HepG2 (cell line): ENCODE measurements around the gene ALDH1L2. TPM values are rescaled to one million over a fixed set of nuclear protein-coding genes. Genes with fewer than 3 reads are reported as not detected.
A peak's percentile ranks its signal among the peaks of the same experiment; 100 is the strongest.

Experiments used
- ADNP ChIP-seq: sonication (generic); formaldehyde crosslinking; IDR thresholded peaks from 2 replicates; pipeline ENCODE4 v1.4.0; 2020; ENCODE audit warnings: missing genetic modification reagents
- ARNTL ChIP-seq: sonication (generic); formaldehyde crosslinking; IDR thresholded peaks from 2 replicates; pipeline ENCODE4 v1.4.0; 2020; ENCODE audit warnings: mild to moderate bottlenecking, missing genetic modification reagents
- BCL6 ChIP-seq: IDR thresholded peaks from 2 replicates; pipeline ENCODE4 v1.6.1; 2016; ENCODE audit warnings: missing genetic modification reagents, missing compliant biosample characterization
- CREB1 ChIP-seq, 2 experiments: fragments of 450-650 bp in 1 of 2; IDR thresholded peaks; 2 replicates each; pipeline ENCODE4 v1.6.1; 2016 to 2017; ENCODE audit warnings: control low read depth in 1 of 2, mild to moderate bottlenecking in 1 of 2, missing compliant biosample characterization in 1 of 2, missing genetic modification characterization in 1 of 2
- FOXA3 ChIP-seq: IDR thresholded peaks from 2 replicates; pipeline ENCODE4 v1.6.1; 2016; ENCODE audit warnings: missing genetic modification reagents, missing compliant biosample characterization
- IKZF4 ChIP-seq: sonication (generic); formaldehyde crosslinking; IDR thresholded peaks from 2 replicates; pipeline ENCODE4 v1.5.1; 2020; ENCODE audit warnings: borderline replicate concordance, mild to moderate bottlenecking, low read depth, missing genetic modification reagents; ENCODE audit errors: not compliant biosample characterization
- RCOR2 ChIP-seq: IDR thresholded peaks from 2 replicates; pipeline ENCODE4 v1.6.1; 2016; ENCODE audit warnings: missing biosample characterization, missing genetic modification reagents
- REL ChIP-seq: sonication (generic); formaldehyde crosslinking; conservative IDR thresholded peaks from 2 replicates; pipeline ENCODE4 v1.8.0; 2022; ENCODE audit warnings: mild to moderate bottlenecking, missing genetic modification reagents, moderate library complexity
- TEAD2 ChIP-seq: sonication (generic); formaldehyde crosslinking; IDR thresholded peaks from 2 replicates; pipeline ENCODE4 v1.9.0; 2021; ENCODE audit warnings: missing genetic modification reagents
- ZEB1 ChIP-seq: IDR thresholded peaks from 2 replicates; pipeline ENCODE4 v1.6.1; 2012; ENCODE audit warnings: mild to moderate bottlenecking, low read depth, inconsistent platforms; ENCODE audit not compliant: insufficient replicate concordance
- ZFP37 ChIP-seq: sonication (generic); formaldehyde crosslinking; IDR thresholded peaks from 2 replicates; pipeline ENCODE4 v1.4.0; 2020; ENCODE audit warnings: missing genetic modification reagents, borderline replicate concordance
- ZNF124 ChIP-seq: sonication (generic); formaldehyde crosslinking; IDR thresholded peaks from 2 replicates; pipeline ENCODE4 v1.4.0; 2020; ENCODE audit warnings: missing genetic modification reagents
- ZNF207 ChIP-seq: fragments of 450-650 bp; IDR thresholded peaks from 2 replicates; pipeline ENCODE4 v1.6.1; 2016; ENCODE audit warnings: antibody characterized with exemption, borderline replicate concordance
- ZNF547 ChIP-seq: sonication (generic); formaldehyde crosslinking; IDR thresholded peaks from 2 replicates; pipeline ENCODE4 v1.5.1; 2020; ENCODE audit warnings: mild to moderate bottlenecking, missing genetic modification reagents
- ZNF549 ChIP-seq: sonication (generic); formaldehyde crosslinking; IDR thresholded peaks from 2 replicates; pipeline ENCODE4 v1.5.0; 2020; ENCODE audit warnings: missing genetic modification reagents
- ZNF556 ChIP-seq: sonication (generic); formaldehyde crosslinking; IDR thresholded peaks from 2 replicates; pipeline ENCODE4 v1.4.0; 2020; ENCODE audit warnings: mild to moderate bottlenecking, missing genetic modification reagents, borderline replicate concordance
- polyA plus RNA-seq, 8 experiments: library from polyadenylated mRNA; depleted of rRNA in 3 of 8; stranded (reverse) in 7 of 8; unstranded in 1 of 8; fragments of >200 nt; fragmentation: Illumina TruSeq in 4 of 8; extraction: Trizol in 4 of 8; gene quantifications; 2 replicates each; pipeline versions ENCODE4 v1.2.1 to v1.2.3, GENCODE V29; 2011 to 2016; ENCODE audit warnings: low read depth in 4 of 8, missing spikeins in 1 of 8, mixed read lengths in 1 of 8; ENCODE audit not compliant: insufficient read depth in 1 of 8
- total RNA-seq, 5 experiments: library from RNA; depleted of rRNA; stranded (reverse); fragments of >200 nt; fragmentation: Illumina TruSeq; extraction: Trizol; gene quantifications; 2 replicates each; pipeline ENCODE4 v1.2.3, GENCODE V29; 2016; ENCODE audit warnings: low read depth in 1 of 5
- TF ChIP-seq, protein P1 (sequence below): sonication (generic); formaldehyde crosslinking; IDR thresholded peaks from 2 replicates; pipeline ENCODE4 v1.5.1; 2020; ENCODE audit warnings: mild to moderate bottlenecking, missing genetic modification reagents
- TF ChIP-seq, protein P2 (sequence below): sonication (generic); formaldehyde crosslinking; IDR thresholded peaks from 2 replicates; pipeline ENCODE4 v1.4.0; 2020; ENCODE audit warnings: missing genetic modification reagents, borderline replicate concordance
- TF ChIP-seq, protein P3 (sequence below): sonication (generic); formaldehyde crosslinking; IDR thresholded peaks from 2 replicates; pipeline ENCODE4 v1.9.0; 2022; ENCODE audit warnings: missing genetic modification reagents, mild to moderate bottlenecking, borderline replicate concordance
- TF ChIP-seq, protein P4 (sequence below): sonication (generic); formaldehyde crosslinking; IDR thresholded peaks from 2 replicates; pipeline ENCODE4 v1.5.0; 2020; ENCODE audit warnings: missing genetic modification reagents

The ALDH1L2 gene
- total and polyA plus RNA-seq, 2 of the 13 experiments (the other 11 are each of a cell fraction or from before 2014, with no cell fraction given): 0.40 to 4.6 TPM

DNA sequence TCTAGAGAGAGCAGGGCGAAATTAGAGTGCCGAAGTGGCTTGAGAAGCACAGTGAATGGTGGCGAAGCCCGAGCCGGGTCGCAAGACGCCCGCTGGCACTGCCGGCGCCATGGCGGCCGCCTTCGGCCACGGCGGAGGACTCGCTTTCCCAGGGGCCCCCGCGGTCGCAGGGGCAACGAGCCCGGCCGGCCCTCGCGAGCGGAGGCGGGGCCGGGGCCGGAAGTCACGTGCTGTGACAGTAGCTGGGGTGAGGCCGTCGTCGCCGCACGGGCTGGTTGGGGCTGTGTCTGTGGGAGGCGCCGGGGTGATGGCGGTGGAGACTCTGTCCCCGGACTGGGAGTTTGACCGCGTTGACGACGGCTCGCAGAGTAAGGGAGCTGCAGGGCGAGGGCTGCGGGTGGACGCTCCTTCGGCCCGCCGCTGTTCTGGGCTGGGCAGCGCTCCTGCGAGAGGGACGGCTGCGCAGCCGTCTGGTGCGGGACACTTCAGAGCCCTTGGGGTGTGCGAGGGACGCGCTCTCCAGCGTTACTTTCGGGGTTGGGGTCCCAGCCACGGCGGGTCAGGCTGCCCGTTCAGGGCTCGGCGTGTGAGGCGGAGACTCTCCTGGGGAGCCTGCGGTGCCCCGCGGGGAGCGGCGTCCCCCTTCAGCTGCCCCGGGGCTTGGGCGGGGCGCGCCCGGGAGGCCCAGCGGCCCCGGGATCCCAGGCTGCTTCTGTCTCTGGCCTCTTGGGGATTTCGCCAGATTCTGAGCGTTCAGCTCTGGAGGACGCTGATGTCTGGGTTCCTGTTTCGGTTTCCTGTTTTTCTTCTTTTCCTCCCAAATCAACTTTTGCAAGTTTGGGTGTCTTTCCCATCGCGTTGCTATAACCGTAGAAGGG, 23.5 kb upstream of the ALDH1L2 start, which contains the start of gene WASHC4 (continued):
- TF ChIP-seq, protein P1, sequence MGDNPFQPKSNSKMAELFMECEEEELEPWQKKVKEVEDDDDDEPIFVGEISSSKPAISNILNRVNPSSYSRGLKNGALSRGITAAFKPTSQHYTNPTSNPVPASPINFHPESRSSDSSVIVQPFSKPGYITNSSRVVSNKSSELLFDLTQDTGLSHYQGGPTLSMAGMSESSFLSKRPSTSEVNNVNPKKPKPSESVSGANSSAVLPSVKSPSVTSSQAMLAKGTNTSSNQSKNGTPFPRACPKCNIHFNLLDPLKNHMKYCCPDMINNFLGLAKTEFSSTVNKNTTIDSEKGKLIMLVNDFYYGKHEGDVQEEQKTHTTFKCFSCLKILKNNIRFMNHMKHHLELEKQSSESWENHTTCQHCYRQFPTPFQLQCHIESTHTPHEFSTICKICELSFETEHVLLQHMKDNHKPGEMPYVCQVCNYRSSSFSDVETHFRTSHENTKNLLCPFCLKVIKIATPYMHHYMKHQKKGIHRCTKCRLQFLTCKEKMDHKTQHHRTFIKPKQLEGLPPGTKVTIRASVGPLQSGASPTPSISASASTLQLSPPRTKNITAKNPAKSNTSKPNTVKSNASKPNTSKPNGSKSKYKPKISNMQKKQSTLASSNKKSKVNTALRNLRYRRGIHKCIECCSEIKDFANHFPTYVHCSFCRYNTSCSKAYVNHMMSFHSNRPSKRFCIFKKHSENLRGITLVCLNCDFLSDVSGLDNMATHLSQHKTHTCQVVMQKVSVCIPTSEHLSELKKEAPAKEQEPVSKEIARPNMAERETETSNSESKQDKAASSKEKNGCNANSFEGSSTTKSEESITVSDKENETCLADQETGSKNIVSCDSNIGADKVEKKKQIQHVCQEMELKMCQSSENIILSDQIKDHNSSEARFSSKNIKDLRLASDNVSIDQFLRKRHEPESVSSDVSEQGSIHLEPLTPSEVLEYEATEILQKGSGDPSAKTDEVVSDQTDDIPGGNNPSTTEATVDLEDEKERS (CRISPR knock-in tag): no peak; the same call in 1 of the 2 replicates
- TF ChIP-seq FOXA3 (CRISPR knock-in tag) (peak; percentile 73), RCOR2 (CRISPR knock-in tag) (no peak), ADNP (CRISPR knock-in tag) (no peak), ZNF207 (no peak), ZFP37 (CRISPR knock-in tag) (no peak), REL (CRISPR knock-in tag) (peak; percentile 83; the same call in 1 of the 2 replicates), CREB1 (IDR thresholded peaks at IDR 0.05) (peak; percentile 68), CREB1 (CRISPR knock-in tag; IDR thresholded peaks at IDR 0.05) (no peak), ZNF549 (CRISPR knock-in tag) (no peak), ZNF124 (peak; percentile 23; the same call in 1 of the 2 replicates), ZNF556 (CRISPR knock-in tag) (peak; percentile 96), ARNTL (peak; percentile 84), ZEB1 (no peak), TEAD2 (CRISPR knock-in tag) (no peak), BCL6 (CRISPR knock-in tag) (peak; percentile 33; the same call in 1 of the 2 replicates), IKZF4 (CRISPR knock-in tag) (peak; percentile 83), ZNF547 (CRISPR knock-in tag) (peak; percentile 84)
- TF ChIP-seq, protein P2, sequence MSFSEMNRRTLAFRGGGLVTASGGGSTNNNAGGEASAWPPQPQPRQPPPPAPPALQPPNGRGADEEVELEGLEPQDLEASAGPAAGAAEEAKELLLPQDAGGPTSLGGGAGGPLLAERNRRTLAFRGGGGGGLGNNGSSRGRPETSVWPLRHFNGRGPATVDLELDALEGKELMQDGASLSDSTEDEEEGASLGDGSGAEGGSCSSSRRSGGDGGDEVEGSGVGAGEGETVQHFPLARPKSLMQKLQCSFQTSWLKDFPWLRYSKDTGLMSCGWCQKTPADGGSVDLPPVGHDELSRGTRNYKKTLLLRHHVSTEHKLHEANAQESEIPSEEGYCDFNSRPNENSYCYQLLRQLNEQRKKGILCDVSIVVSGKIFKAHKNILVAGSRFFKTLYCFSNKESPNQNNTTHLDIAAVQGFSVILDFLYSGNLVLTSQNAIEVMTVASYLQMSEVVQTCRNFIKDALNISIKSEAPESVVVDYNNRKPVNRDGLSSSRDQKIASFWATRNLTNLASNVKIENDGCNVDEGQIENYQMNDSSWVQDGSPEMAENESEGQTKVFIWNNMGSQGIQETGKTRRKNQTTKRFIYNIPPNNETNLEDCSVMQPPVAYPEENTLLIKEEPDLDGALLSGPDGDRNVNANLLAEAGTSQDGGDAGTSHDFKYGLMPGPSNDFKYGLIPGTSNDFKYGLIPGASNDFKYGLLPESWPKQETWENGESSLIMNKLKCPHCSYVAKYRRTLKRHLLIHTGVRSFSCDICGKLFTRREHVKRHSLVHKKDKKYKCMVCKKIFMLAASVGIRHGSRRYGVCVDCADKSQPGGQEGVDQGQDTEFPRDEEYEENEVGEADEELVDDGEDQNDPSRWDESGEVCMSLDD (CRISPR knock-in tag): peak; percentile 67
- TF ChIP-seq, protein P3, sequence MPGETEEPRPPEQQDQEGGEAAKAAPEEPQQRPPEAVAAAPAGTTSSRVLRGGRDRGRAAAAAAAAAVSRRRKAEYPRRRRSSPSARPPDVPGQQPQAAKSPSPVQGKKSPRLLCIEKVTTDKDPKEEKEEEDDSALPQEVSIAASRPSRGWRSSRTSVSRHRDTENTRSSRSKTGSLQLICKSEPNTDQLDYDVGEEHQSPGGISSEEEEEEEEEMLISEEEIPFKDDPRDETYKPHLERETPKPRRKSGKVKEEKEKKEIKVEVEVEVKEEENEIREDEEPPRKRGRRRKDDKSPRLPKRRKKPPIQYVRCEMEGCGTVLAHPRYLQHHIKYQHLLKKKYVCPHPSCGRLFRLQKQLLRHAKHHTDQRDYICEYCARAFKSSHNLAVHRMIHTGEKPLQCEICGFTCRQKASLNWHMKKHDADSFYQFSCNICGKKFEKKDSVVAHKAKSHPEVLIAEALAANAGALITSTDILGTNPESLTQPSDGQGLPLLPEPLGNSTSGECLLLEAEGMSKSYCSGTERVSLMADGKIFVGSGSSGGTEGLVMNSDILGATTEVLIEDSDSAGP (CRISPR knock-in tag): peak; percentile 94
- TF ChIP-seq, protein P4, sequence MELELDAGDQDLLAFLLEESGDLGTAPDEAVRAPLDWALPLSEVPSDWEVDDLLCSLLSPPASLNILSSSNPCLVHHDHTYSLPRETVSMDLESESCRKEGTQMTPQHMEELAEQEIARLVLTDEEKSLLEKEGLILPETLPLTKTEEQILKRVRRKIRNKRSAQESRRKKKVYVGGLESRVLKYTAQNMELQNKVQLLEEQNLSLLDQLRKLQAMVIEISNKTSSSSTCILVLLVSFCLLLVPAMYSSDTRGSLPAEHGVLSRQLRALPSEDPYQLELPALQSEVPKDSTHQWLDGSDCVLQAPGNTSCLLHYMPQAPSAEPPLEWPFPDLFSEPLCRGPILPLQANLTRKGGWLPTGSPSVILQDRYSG (CRISPR knock-in tag): peak; percentile 73; the same call in 1 of the 2 replicates
